Activated T-helper 9 cell treated with anti-CD3 and anti-CD28 coated beads, Interleukin-2, amount 50 U/mL, for 16 hours (primary cell): ENCODE data around the gene AP1S1.
"Not testable (repeated sequence)": the region's sequence is repeated elsewhere in the genome, so short reads cannot be mapped to it uniquely, and the experiment has no call there.

Source experiments
- DNase-seq: peaks from one replicate; pipeline ENCODE4 v3.0.0-alpha.2; 2020; ENCODE audit warnings: low read depth

The AP1S1 gene

GRCh38 chr7:101125989-101126650 lies 28.2 kb upstream of the AP1S1 start:
- DNase-seq, result no peak

- DNase-seq, result peak; percentile 8
Observed at GRCh38 chr7:101126651-101127459, 27.4 kb upstream of the AP1S1 start, which contains the start of gene SERPINE1. TSS of gene SERPINE1 (plus strand) at chr7:101127104. CDS start at chr7:101128394, 1,290 bp downstream.

- no peak for DNase-seq
Observed at GRCh38 chr7:101127460-101128039, 26.7 kb upstream of the AP1S1 start.

GRCh38 chr7:101128040-101128834 lies 26.0 kb upstream of the AP1S1 start:
- no peak for DNase-seq

GRCh38 chr7:101129603-101130117 lies 24.6 kb upstream of the AP1S1 start:
- DNase-seq, result no peak

- not testable (repeated sequence) for DNase-seq
Observed at GRCh38 chr7:101132626-101133600, 21.4 kb upstream of the AP1S1 start.

- no peak for DNase-seq
Observed at GRCh38 chr7:101133621-101134398, 20.5 kb upstream of the AP1S1 start.

GRCh38 chr7:101134399-101134980 lies 19.8 kb upstream of the AP1S1 start:
- DNase-seq, result no peak

- DNase-seq, result no peak
Observed at GRCh38 chr7:101137651-101138212, 16.5 kb upstream of the AP1S1 start.

- DNase-seq, result peak; percentile 79
Observed at GRCh38 chr7:101138213-101138870, 15.9 kb upstream of the AP1S1 start.

- no peak for DNase-seq
Observed at GRCh38 chr7:101140339-101140699, 14.0 kb upstream of the AP1S1 start.

- no peak for DNase-seq
Observed at GRCh38 chr7:101140746-101141382, 13.4 kb upstream of the AP1S1 start.

GRCh38 chr7:101151908-101152651 lies 2.2 kb upstream of the AP1S1 start:
- DNase-seq, result no peak

GRCh38 chr7:101154693-101155102 lies 422 bp downstream of the AP1S1 start:
- DNase-seq, result no peak

GRCh38 chr7:101155303-101155702 lies 1.0 kb downstream of the AP1S1 start:
- DNase-seq, result no peak

GRCh38 chr7:101156277-101156676 lies 2.0 kb downstream of the AP1S1 start:
- DNase-seq, result no peak

GRCh38 chr7:101156866-101157589 lies 2.8 kb downstream of the AP1S1 start:
- DNase-seq, result no peak
